Mesendoderm (in vitro differentiated cells): ENCODE results near the gene ANO5.
A peak's percentile ranks its signal among the peaks of the same experiment; 100 is the strongest.

ENCODE experiments used
- DNase-seq: peaks from one replicate; pipeline ENCODE4 v3.0.0; 2013
- H2AK5ac ChIP-seq: 2 replicates; pipeline ENCODE4 v1.6.1; 2013; ENCODE audit warnings: low read length, inconsistent platforms
- H2BK120ac ChIP-seq: 2 replicates; pipeline ENCODE4 v1.6.1; 2013; ENCODE audit warnings: low read depth, mild to moderate bottlenecking, low read length, moderate library complexity, mixed read lengths
- H2BK15ac ChIP-seq: replicated peaks from 2 replicates; pipeline ENCODE4 v1.6.1; 2013; ENCODE audit warnings: low read depth, mild to moderate bottlenecking, moderate library complexity
- H2BK5ac ChIP-seq: 2 replicates; pipeline ENCODE4 v1.6.1; 2013; ENCODE audit warnings: low read length, inconsistent platforms
- H3K18ac ChIP-seq: 2 replicates; pipeline ENCODE4 v1.6.1; 2013; ENCODE audit warnings: mild to moderate bottlenecking, low read length, mixed read lengths
- H3K23ac ChIP-seq: one replicate; pipeline ENCODE4 v1.6.1; 2013; ENCODE audit warnings: low read length
- H3K27ac ChIP-seq: 2 replicates; pipeline ENCODE4 v1.5.1; 2013; ENCODE audit warnings: low read depth, mild to moderate bottlenecking, inconsistent platforms, low read length, moderate library complexity
- H3K27me3 ChIP-seq: 2 replicates; pipeline ENCODE4 v1.6.1; 2013; ENCODE audit warnings: low read length, control low read depth, mild to moderate bottlenecking, inconsistent platforms; ENCODE audit not compliant: insufficient read depth, poor library complexity
- H3K36me3 ChIP-seq: 2 replicates; pipeline ENCODE4 v1.6.1; 2013; ENCODE audit warnings: low read length, inconsistent platforms; ENCODE audit not compliant: control insufficient read depth, insufficient read depth
- H3K4ac ChIP-seq: one replicate; pipeline ENCODE4 v1.6.1; 2013; ENCODE audit warnings: low read depth, mild to moderate bottlenecking, low read length, moderate library complexity
- H3K4me1 ChIP-seq: 2 replicates; pipeline ENCODE4 v1.6.1; 2013; ENCODE audit warnings: low read depth, low read length, inconsistent platforms; ENCODE audit not compliant: control insufficient read depth
- H3K4me2 ChIP-seq: 2 replicates; pipeline ENCODE4 v1.6.1; 2013; ENCODE audit warnings: low read length
- H3K4me3 ChIP-seq: 2 replicates; pipeline ENCODE4 v1.5.1; 2013; ENCODE audit warnings: mild to moderate bottlenecking, low read length
- H3K56ac ChIP-seq: one replicate; pipeline ENCODE4 v1.6.1; 2013; ENCODE audit warnings: low read length
- H3K79me1 ChIP-seq: 2 replicates; pipeline ENCODE4 v1.6.1; 2013; ENCODE audit warnings: low read length, inconsistent platforms
- H3K79me2 ChIP-seq: 2 replicates; pipeline ENCODE4 v1.6.1; 2013; ENCODE audit warnings: mild to moderate bottlenecking, low read length; ENCODE audit not compliant: control insufficient read depth, insufficient read depth
- H3K9ac ChIP-seq: 2 replicates; pipeline ENCODE4 v1.6.1; 2013; ENCODE audit warnings: low read length, inconsistent platforms
- H4K5ac ChIP-seq: one replicate; pipeline ENCODE4 v1.6.1; 2013; ENCODE audit warnings: low read length
- H4K8ac ChIP-seq: one replicate; pipeline ENCODE4 v1.6.1; 2013; ENCODE audit warnings: low read depth, mild to moderate bottlenecking, control low read depth, low read length, moderate library complexity
- WGBS: extraction: QIAGEN DNeasy Blood & Tissue Kit; methylation state at CpG from one replicate; pipeline ENCODE4 v1.1.7; 2013; ENCODE audit warnings: low lambda C conversion rate, missing lambda C conversion rate; ENCODE audit not compliant: insufficient coverage; ENCODE audit errors: extremely low coverage; 5-methylcytosine and 5-hydroxymethylcytosine counted together

ANO5 gene

GRCh38 chr11:22208151-22208858, 15.4 kb downstream of the ANO5 start:
- H3K79me2 ChIP-seq = no peaks in the 10 kb centered on the region
- H3K4me2 ChIP-seq = no peak overlapping the region
- WGBS = no CpG with 5 or more reads among the region's 3 CpGs
- no peak overlapping the region for H4K8ac ChIP-seq
- H3K4me3 ChIP-seq = no peak overlapping the region
- H2AK5ac ChIP-seq = no peak overlapping the region
- H3K27ac ChIP-seq = no peak overlapping the region
- no peaks in the 10 kb centered on the region for H3K4me1 ChIP-seq
- H2BK15ac ChIP-seq = no peak overlapping the region
- H3K79me1 ChIP-seq = no peaks in the 10 kb centered on the region
- H3K18ac ChIP-seq = no peak overlapping the region
- no peak overlapping the region for H3K56ac ChIP-seq
- no peaks in the 10 kb centered on the region for H3K27me3 ChIP-seq
- H2BK5ac ChIP-seq = no peak overlapping the region
- no peak overlapping the region for H2BK120ac ChIP-seq
- no peak overlapping the region for H3K9ac ChIP-seq
- no peak overlapping the region for H3K23ac ChIP-seq
- H3K4ac ChIP-seq = no peak overlapping the region
- no peaks in the 10 kb centered on the region for H3K36me3 ChIP-seq
- DNase-seq = no peak
- H4K5ac ChIP-seq = no peak overlapping the region

- H3K36me3 ChIP-seq = no peaks in the 10 kb centered on the region
- H3K4ac ChIP-seq = no peak overlapping the region
- no peak overlapping the region for H3K4me3 ChIP-seq
- no peaks in the 10 kb centered on the region for H3K27me3 ChIP-seq
- no peak overlapping the region for H3K23ac ChIP-seq
- H2BK15ac ChIP-seq = no peak overlapping the region
- no peak overlapping the region for H4K5ac ChIP-seq
- no peak overlapping the region for H3K4me2 ChIP-seq
- H3K4me1 ChIP-seq = no peaks in the 10 kb centered on the region
- no peak overlapping the region for H3K18ac ChIP-seq
- H3K9ac ChIP-seq = no peak overlapping the region
- DNase-seq = no peak
- H2BK120ac ChIP-seq = no peak overlapping the region
- H2BK5ac ChIP-seq = no peak overlapping the region
- no peak overlapping the region for H3K27ac ChIP-seq
- no peak overlapping the region for H4K8ac ChIP-seq
- H3K79me1 ChIP-seq = no peaks in the 10 kb centered on the region
- H2AK5ac ChIP-seq = no peak overlapping the region
- no peak overlapping the region for H3K56ac ChIP-seq
- H3K79me2 ChIP-seq = no peaks in the 10 kb centered on the region
Observed at GRCh38 chr11:22216940-22217339, 24.1 kb downstream of the ANO5 start.

- Histone ChIP-seq H3K4me3 (no peak overlapping the region), H4K5ac (no peak overlapping the region), H3K27me3 (no peaks in the 10 kb centered on the region), H2BK120ac (no peak overlapping the region), H3K36me3 (no peaks in the 10 kb centered on the region), H2BK5ac (no peak overlapping the region), H3K18ac (no peak overlapping the region), H4K8ac (no peak overlapping the region), H3K4me1 (no peaks in the 10 kb centered on the region), H3K79me2 (no peaks in the 10 kb centered on the region), H3K56ac (no peak overlapping the region), H3K4me2 (no peak overlapping the region), H3K4ac (no peak overlapping the region), H3K23ac (no peak overlapping the region), H3K79me1 (no peaks in the 10 kb centered on the region), H3K9ac (no peak overlapping the region), H3K27ac (no peak overlapping the region), H2BK15ac (no peak overlapping the region), H2AK5ac (no peak overlapping the region)
- DNase-seq = no peak
- no CpG with 5 or more reads among the region's 3 CpGs for WGBS
Observed at GRCh38 chr11:22221143-22221542, 28.3 kb downstream of the ANO5 start.

- H2BK5ac ChIP-seq = no peak overlapping the region
- no peaks in the 10 kb centered on the region for H3K27me3 ChIP-seq
- no peaks in the 10 kb centered on the region for H3K79me1 ChIP-seq
- DNase-seq = no peak
- no peaks in the 10 kb centered on the region for H3K79me2 ChIP-seq
- H2BK120ac ChIP-seq = no peak overlapping the region
- WGBS = no CpG with 5 or more reads among the region's 4 CpGs
- H2AK5ac ChIP-seq = no peak overlapping the region
- H3K23ac ChIP-seq = no peak overlapping the region
- no peak overlapping the region for H4K5ac ChIP-seq
- no peak overlapping the region for H3K56ac ChIP-seq
- no peak overlapping the region for H3K4me3 ChIP-seq
- H3K4me1 ChIP-seq = no peaks in the 10 kb centered on the region
- no peak overlapping the region for H3K27ac ChIP-seq
- H3K4me2 ChIP-seq = no peak overlapping the region
- no peak overlapping the region for H4K8ac ChIP-seq
- H3K36me3 ChIP-seq = no peaks in the 10 kb centered on the region
- no peak overlapping the region for H3K9ac ChIP-seq
- no peak overlapping the region for H3K4ac ChIP-seq
- no peak overlapping the region for H2BK15ac ChIP-seq
- H3K18ac ChIP-seq = no peak overlapping the region
Observed at GRCh38 chr11:22225190-22225589, 32.3 kb downstream of the ANO5 start.

- no peak overlapping the region for H3K18ac ChIP-seq
- no peak overlapping the region for H3K27ac ChIP-seq
- H2BK5ac ChIP-seq = no peak overlapping the region
- H3K9ac ChIP-seq = no peak overlapping the region
- H3K4ac ChIP-seq = no peak overlapping the region
- no peak overlapping the region for H2BK120ac ChIP-seq
- no peak overlapping the region for H2BK15ac ChIP-seq
- no peak overlapping the region for H4K5ac ChIP-seq
- WGBS = no CpG with 5 or more reads among the region's 1 CpG
- H3K4me1 ChIP-seq = no peaks in the 10 kb centered on the region
- H4K8ac ChIP-seq = no peak overlapping the region
- H3K79me1 ChIP-seq = no peaks in the 10 kb centered on the region
- no peak overlapping the region for H3K4me3 ChIP-seq
- H2AK5ac ChIP-seq = no peak overlapping the region
- no peak overlapping the region for H3K23ac ChIP-seq
- H3K36me3 ChIP-seq = no peaks in the 10 kb centered on the region
- no peak overlapping the region for H3K4me2 ChIP-seq
- no peaks in the 10 kb centered on the region for H3K79me2 ChIP-seq
- DNase-seq = no peak
- no peak overlapping the region for H3K56ac ChIP-seq
- H3K27me3 ChIP-seq = no peaks in the 10 kb centered on the region
Observed at GRCh38 chr11:22234743-22235142, 41.9 kb downstream of the ANO5 start.

GRCh38 chr11:22244986-22245592, 52.2 kb downstream of the ANO5 start:
- H3K79me2 ChIP-seq = no peaks in the 10 kb centered on the region
- no peak overlapping the region for H3K4me2 ChIP-seq
- no peak overlapping the region for H3K4ac ChIP-seq
- H4K8ac ChIP-seq = no peak overlapping the region
- H3K36me3 ChIP-seq = no peaks in the 10 kb centered on the region
- H4K5ac ChIP-seq = no peak overlapping the region
- H3K4me1 ChIP-seq = no peaks in the 10 kb centered on the region
- H3K27ac ChIP-seq = no peak overlapping the region
- no peak overlapping the region for H2BK120ac ChIP-seq
- H3K4me3 ChIP-seq = no peak overlapping the region
- DNase-seq = peak; percentile 71
- H3K18ac ChIP-seq = no peak overlapping the region
- H2AK5ac ChIP-seq = no peak overlapping the region
- H3K79me1 ChIP-seq = no peaks in the 10 kb centered on the region
- no peak overlapping the region for H3K23ac ChIP-seq
- H2BK5ac ChIP-seq = no peak overlapping the region
- H3K9ac ChIP-seq = no peak overlapping the region
- no peak overlapping the region for H2BK15ac ChIP-seq
- no peaks in the 10 kb centered on the region for H3K27me3 ChIP-seq
- no CpG with 5 or more reads among the region's 4 CpGs for WGBS
- H3K56ac ChIP-seq = no peak overlapping the region
